HG03469 (cell line): ENCODE results near the gene ASTN2.

Experiments used
- ATAC-seq: cut with Tn5 transposase; IDR thresholded peaks from one replicate; pipeline ENCODE4 v1.9.1; 2021; ENCODE audit warnings: mild to moderate bottlenecking, moderate library complexity, moderate number of reproducible peaks; ENCODE audit not compliant: unreplicated experiment

ASTN2 gene

DNA sequence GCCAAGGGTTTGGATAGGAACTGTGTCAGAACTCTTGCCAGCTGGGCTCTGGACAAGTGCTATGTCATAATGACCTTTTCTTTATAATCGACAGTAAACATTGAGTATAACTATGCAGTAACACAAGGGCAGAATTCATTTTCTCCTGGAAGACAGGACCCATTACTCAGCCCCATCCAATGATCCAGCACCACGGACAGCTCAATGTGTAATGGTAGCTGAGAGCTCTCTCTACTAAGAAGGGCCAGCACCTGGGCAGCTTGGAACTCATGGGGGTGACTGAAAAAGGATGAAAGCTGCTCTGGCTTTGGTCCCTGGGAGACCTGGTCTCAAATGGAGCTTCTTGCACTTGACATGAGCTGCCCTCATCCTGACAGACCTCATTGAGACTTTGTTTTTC lies 380.0 kb downstream of the ASTN2 start:
- no peak for ATAC-seq

DNA sequence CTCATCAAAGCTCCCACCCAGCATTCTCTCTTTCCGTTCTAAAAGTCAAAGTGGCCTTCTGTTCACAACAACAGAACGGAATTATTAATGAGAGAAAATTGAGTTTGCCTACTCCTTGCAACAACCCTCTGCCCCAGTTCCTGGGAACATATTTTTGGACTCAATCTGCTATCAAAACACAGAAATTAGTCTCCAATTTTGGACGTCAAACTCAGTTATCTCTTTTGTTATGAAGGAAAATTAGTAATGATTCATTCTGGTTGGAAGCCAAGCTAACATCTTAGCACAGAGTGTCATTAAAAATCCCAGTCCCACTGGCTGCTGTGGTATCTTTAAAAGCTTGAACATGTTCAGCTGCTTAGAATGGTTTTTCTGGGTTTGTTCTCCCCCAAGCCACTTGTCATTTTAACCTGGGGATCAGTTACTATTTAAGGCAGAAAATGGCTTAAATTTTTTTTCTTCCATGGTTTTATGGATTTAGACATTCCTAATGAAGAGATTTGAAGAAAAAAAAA lies 384.5 kb downstream of the ASTN2 start:
- no peak for ATAC-seq

DNA sequence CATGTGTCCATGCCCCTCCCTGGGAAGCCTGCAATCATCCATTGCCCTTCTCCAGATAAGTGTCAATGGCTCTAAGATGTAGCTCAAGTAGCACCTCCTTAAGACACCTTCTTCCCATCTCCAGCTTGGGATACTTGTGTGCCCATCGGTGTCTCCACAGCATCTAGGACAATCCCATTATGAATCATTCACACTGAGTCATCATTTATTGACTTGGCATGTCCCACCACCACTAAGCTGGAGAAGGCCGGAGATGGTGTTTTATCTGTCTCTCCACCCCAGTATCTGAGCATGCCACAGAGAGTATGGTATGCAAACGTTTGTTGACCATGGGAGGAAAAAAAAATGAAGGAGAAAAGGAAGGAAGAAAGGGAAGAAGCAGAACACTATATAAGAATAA lies 385.5 kb downstream of the ASTN2 start:
- no peak for ATAC-seq

DNA sequence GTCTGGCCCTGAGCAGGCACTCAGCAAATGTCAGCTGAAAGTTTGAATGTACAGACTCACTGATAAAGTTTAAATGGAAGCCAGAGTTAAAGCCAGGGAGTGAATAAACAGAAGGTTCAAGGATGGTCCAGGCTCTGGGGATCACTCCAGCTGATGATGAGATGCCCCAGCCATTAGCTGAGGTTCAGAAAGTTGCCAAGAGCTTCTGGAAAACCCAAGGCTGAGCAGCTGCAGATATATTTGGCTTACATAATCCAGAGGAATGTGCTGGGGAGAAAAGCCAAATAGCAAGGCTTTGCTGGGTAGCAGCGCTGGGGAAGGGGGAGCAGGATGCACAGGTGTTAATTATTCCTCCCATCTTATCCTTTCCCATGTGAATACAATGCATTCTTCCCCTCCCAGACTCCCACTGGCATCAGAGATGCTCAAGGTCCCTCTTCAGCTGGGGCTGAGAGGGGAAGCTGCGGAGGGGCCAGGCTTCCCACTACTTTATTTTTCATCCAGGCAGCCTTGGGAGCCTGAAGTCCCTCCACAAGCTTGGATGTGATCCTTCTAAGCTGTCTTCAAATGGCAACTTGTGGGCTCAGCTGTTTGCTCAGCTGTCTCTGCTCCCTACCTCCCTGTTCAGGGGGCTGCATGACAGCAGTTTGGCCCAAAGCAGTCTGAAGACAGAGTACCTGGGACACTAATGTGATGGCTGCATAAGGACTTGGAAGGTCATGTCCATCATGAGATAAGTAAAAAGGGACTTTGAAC lies 386.6 kb downstream of the ASTN2 start:
- ATAC-seq, result no peak

DNA sequence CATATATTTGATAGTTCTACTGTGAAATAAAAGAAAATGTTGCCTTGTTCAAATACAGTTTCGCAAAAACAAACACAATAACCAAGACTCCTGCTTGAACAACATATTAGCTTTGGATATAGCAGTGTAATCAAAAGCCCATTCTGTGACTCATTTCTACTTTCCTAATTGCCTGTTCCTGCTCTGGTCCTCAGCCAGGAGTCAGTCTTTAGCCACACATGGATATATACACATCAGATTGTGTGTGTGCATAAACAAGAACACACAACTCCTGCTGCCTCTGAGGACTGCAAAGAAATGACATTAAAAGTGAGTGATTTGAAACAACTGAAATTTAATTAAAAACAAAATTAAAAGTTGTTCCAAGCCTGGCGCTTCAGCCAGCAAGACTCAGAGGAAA lies 393.0 kb downstream of the ASTN2 start:
- no peak for ATAC-seq

DNA sequence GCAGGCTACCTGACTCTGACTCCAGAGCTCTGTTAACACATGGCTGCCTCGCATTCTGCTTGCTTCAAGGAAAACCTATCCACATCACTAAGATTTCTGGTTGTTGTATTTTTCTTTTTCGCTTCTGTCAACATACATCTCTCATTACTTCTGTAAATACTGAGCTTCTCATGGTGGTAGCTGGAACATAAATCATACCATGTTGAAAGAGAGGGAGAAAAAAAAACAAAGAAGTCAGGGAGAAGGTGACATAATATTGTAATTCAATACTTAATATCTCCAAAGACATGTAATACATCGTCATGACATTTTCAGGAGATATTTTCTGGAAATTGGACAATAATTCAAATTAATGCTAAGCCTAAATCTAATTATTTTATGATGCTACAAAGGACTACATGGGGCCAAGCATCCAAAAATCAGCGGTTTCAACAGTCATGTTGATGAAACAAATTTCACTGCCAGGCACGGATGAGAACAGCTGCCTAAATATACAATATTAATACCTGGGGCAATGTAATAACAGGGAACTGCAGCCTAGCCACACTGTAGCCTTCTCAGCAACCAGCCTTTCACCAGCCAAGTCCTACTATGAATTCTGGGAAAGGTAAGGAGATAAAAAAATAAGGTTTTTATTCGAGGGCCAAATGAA lies 395.8 kb downstream of the ASTN2 start:
- no peak for ATAC-seq

- no peak for ATAC-seq
These were observed 397.4 kb downstream of the ASTN2 start for GRCh38 chr9:117017414-117017985.

DNA sequence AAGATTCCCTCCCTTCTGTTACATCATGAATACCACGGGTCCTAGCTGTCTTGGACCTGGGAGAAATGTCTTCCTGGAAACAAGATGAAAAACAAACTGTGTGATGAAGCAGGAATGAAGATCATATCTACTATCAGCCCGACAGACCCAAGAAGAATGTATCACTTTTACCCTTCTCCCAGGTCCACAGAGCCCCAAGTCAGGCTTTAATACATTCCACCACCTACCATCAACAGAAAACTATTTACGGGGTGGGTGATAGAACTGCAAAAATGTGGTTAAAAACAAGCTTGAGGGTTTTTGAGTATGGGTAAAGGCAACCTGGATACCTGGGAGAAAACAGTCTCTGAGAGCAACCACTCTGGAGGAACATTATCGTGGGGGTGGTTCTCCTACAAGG lies 400.8 kb downstream of the ASTN2 start:
- no peak for ATAC-seq

- no peak for ATAC-seq
These were observed 401.3 kb downstream of the ASTN2 start for GRCh38 chr9:117013440-117013995.

DNA sequence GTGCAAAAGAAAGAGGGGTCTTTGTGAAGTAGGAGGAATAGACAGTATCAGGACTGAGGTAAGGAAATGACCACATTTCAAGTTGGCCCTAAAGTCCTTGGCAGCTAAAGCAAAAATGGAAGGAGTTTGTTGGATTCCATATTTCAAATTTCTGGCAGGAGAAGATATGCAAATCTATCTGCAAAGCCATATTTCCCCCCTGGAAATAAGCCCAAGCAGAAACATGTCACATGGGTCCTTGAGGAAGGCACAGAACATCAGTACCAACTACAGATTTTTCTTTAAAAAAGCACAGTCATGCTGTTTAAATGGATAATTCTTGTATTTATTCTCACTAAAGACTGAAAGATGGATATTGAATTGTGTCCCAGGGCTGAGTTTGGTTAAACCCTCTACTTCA lies 404.8 kb downstream of the ASTN2 start:
- ATAC-seq, result no peak

DNA sequence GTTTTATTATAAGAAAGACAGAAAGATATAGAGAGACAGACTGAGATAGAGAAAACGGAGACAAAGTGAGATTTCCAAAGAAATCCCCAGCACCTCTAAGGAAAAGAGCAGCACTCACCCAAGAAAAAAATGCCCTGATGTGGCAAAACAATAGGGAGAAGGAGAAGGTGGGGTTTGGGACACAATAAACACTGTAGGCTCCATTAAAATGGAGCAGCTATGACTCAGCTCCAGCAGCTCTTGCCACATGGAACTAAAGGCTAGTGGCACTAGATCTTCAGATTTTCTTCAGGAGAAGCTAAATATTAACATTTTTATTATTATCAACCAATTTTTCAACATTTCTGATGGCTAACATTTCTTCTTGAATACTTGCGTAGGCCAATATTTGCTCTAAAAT lies 406.0 kb downstream of the ASTN2 start:
- no peak for ATAC-seq

- ATAC-seq, result no peak
These were observed 406.4 kb downstream of the ASTN2 start for GRCh38 chr9:117008461-117008860.

GRCh38 chr9:117002686-117003085 lies 412.2 kb downstream of the ASTN2 start:
- no peak for ATAC-seq

- no peak for ATAC-seq
These were observed 414.0 kb downstream of the ASTN2 start for GRCh38 chr9:117000834-117001233.

- ATAC-seq, result no peak
These were observed 414.6 kb downstream of the ASTN2 start for GRCh38 chr9:117000196-117000723.

DNA sequence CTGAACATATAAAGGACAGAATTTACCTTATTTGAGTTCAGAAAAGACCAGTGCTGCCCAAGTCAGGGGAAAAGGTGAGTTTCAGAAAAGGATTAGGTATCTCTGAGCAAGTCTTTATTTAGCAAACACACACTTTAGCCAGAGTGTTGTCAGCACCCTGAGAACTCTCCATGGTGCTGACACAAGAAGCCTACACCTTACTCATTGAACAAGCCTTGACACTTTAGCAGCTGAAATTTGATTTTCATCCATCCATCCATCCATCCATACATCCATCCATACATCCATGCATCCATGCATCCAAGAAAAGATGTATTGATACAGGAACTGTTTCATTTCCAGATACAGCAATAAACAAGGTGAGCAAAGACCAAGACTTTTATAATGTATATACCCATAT lies 416.6 kb downstream of the ASTN2 start:
- ATAC-seq, result no peak

DNA sequence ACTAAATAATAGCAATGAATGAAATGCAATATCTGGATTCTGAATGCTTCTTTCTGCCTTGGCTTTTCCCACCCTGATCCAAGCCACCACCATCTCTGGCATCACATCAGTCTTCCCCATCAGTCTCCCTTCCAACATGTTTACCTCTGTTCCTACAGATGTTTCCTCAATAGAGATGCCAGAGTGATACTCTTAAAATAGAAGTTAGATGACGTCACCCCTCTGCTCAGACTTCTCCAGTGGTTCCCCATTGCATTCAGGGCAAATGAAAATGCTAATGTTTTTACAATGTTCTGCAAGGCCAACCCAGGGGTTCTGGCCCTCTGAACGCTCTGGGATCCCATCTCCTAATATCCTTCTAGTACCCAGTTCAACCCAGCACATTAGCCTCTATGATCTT lies 422.0 kb downstream of the ASTN2 start:
- no peak for ATAC-seq

DNA sequence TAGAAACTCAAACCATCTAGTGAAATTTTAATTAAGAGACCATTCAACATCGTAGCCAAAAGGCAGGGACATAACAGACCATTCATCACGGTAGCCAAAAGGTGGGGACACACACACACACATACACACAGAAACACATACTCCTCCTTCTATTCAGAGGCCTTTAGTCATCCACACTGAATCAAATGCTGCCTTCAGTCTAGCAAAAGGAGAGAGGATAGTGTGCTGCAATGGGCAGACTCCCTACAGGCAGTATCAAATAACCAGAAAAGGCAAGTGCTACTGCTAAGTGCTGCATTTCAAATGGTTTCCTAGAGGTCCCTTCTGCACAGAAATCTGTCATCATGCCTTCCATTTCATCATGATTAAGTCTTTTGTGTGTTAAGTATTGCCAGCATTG lies 423.8 kb downstream of the ASTN2 start:
- no peak for ATAC-seq

DNA sequence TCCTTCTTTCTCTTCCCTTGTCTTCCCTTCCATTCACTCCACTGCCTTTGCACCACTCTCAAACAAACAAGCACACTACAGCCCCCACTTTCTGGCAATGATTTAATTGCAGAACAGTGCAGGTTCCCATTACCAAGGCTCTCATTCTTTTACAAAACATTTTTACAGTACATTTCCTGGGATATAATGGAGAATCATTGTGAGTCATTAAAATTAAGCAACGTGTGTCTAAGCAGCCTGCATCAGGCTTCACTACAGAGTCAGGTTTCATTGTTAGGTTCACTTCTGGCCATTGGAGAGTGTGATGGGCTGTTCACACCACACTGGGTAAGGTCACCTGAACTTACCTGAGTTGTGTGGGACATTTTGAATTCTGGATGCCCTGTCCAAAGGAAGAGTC lies 424.3 kb downstream of the ASTN2 start:
- no peak for ATAC-seq

GRCh38 chr9:116987721-116988485 lies 427.0 kb downstream of the ASTN2 start:
- no peak for ATAC-seq

- no peak for ATAC-seq
These were observed 428.8 kb downstream of the ASTN2 start for GRCh38 chr9:116986015-116986414.
